HG03565 (cell line): ENCODE measurements around the gene KIF9.
"Not testable (repeated sequence)": the region's sequence is repeated elsewhere in the genome, so short reads cannot be mapped to it uniquely, and the experiment has no call there.

Experiments used
- ATAC-seq: cut with Tn5 transposase; IDR thresholded peaks from one replicate; pipeline ENCODE4 v1.9.1; 2021; ENCODE audit warnings: mild to moderate bottlenecking, moderate library complexity; ENCODE audit not compliant: unreplicated experiment

The KIF9 gene

DNA sequence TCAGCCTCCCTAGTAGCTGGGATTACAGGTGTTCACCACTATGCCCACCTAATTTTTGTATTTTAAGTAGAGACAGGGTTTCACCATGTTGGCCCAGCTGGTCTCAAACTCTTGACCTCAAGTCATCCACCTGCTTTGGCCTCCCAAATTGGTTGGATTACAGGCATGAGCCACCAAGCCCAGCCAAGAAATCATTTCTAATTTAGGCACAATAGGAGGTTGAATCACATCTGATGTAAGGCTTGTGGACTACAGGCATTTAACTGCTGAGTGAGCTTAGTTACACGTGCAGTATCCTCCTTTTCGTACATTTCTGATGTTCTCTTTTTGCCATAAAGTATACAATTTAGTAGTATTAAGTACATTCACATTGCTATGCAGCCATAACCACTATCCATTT is 87.6 kb downstream of the KIF9 start:
- ATAC-seq, result no peak

DNA sequence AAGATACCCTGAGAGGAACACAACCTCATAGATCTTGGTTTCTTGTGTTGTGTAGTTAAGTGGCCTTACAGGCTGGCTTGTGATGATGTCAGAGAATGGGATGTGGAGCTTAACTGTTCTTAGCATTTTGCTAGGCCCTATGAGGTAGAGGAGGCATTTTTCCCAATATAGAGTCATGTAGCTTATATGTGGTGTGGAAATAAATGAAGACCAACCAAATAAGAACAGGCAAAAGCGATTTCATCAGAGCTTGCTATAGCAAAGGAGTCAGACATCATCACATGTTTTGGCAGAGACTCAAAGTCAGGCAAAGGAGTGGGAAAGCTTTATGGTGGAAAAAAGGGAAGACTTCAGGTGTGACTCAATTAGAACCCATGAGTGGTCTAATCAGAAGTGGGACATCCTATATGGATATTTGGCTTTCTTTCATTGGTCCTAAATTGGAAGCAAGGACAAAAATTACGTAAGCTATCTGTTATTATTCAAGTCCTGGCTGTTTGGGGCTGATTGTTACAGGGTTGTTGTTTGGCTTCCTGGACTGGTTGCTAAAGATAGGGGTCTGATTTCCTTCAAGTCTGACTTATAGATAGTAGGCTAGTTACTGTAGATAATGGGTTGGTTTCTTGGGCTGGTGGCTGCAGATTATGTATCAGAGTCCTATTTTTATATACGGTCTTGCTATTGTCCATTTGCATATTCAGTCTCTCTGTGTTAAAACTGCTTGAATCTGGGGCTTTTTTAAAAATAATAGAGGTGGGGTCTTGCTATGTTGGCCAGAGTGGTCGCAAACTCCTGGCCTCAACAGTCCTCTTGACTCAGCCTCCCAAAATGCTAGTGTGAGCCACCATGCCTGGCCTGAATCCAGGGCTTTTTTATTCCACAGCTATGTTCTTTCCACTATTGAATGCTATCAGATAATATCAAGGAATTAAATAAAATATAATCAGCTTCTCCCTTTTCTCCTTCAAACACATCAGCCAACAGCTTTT is 88.4 kb downstream of the KIF9 start:
- ATAC-seq, result no peak

DNA sequence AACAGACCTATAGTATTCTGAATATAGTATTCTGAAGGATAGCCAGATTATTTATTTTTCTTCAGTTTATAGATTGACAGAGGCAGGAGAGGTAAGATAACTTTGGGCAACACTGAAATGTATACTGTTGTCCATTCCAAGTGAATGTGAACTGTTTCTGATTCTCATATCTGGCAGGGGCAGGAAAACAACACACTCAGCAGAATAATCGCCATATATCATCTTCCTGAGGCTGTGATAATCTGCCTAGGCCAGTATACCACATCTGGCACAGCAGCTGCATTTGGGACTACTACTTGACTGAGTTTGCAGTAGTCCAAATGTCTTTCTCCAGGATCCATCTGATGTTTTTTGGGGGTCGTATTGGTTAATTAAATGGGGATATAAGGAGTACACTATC is 96.3 kb downstream of the KIF9 start:
- no peak for ATAC-seq

DNA sequence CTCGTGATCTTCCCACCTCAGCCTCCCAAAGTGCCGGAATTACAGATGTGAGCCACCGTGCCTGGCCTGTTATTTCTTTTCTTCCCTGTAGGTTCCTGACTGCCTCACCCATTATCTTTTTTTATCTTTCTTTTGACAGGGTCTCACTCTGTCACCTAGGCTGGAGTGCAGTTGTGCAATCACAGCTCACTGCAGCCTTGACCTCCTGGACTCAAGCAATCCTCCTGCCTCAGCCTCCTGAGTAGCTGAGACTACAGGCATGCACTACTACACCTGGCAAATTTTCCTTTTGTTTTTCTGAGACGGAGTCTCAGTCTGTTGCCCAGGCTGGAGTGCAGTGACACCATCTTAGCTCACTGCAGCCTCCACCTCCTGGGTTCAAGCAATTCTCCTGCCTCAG is 100.9 kb downstream of the KIF9 start:
- not testable (repeated sequence) for ATAC-seq

DNA sequence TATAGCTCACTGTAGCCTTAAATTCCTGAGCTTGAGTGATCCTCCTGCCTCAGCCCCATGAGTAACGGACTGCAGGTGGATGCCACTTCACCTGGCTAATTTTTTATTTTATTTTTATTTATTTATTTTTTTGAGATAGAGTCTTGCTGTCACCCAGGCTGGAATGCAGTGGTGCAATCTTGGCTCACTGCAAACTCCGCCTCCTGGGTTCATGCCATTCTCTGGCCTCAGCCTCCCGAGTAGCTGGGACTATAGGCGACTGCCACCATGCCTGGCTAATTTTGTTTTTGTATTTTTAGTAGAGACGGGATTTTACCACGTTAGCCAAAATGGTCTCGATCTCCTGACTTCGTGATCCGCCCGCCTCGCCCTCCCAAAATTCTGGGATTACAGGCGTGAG is 102.6 kb downstream of the KIF9 start:
- ATAC-seq, result not testable (repeated sequence)
